Transverse colon (tissue), 4 donors: ENCODE results near the gene LAMA2.
A peak's percentile ranks its signal among the peaks of the same experiment; 100 is the strongest.

Experiments
- POLR2AphosphoS5 ChIP-seq, 3 donors: sonication (generic); formaldehyde crosslinking; IDR thresholded peaks; one replicate each; pipeline ENCODE4 v1.6.1; 2016; ENCODE audit warnings: antibody characterized with exemption in 3 of 3
- TF ChIP-seq, protein P1 (sequence below), 5 experiments: fragments of 200-600 bp in 3 of 5; fragments of 450-650 bp in 2 of 5; sonication (generic) in 3 of 5; IDR thresholded peaks; 1 replicate in 2 of 5; 2 replicates in 3 of 5; pipeline ENCODE4 v1.5.1; 2016 to 2017; ENCODE audit warnings: antibody characterized with exemption in 5 of 5, inconsistent platforms in 3 of 5, mild to moderate bottlenecking in 2 of 5, moderate library complexity in 1 of 5

DNA sequence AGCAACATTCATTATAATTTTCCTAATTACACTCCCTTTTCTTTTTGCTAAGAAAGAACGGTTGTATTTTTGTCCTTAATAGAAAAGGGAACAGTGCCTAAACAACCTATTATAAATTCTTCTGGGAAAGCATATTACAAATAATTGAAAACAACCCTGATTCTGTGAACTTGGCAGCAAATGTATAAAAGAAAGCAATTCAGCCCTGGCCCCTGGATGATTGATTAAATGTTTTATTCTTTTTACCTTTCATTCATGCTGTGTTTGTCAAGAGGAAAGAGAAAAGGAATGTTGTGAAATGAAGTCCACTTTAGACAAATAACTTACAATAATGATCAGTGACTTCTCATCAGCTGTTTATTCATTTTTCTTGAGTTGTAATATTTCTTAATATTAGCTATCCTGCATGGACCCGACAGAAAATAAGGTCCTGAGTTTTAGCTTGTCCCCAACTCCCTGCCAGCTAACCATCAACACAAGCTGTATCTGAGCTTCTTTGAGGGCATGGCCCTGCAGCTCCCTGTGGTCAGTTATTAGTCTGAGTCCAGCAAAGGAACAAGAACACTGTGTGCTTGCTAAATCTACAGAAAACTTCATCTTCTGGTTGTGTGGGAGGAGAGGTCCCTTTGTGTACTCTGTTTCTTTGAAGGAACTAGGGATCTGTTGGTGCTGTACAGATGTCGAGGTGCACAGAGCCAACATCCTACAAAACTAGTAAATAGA is 248.2 kb downstream of the LAMA2 start:
- TF ChIP-seq POLR2AphosphoS5 (IDR thresholded peaks at IDR 0.05) = peak in 1 of 3 donors; percentile 19
- TF ChIP-seq, protein P1, sequence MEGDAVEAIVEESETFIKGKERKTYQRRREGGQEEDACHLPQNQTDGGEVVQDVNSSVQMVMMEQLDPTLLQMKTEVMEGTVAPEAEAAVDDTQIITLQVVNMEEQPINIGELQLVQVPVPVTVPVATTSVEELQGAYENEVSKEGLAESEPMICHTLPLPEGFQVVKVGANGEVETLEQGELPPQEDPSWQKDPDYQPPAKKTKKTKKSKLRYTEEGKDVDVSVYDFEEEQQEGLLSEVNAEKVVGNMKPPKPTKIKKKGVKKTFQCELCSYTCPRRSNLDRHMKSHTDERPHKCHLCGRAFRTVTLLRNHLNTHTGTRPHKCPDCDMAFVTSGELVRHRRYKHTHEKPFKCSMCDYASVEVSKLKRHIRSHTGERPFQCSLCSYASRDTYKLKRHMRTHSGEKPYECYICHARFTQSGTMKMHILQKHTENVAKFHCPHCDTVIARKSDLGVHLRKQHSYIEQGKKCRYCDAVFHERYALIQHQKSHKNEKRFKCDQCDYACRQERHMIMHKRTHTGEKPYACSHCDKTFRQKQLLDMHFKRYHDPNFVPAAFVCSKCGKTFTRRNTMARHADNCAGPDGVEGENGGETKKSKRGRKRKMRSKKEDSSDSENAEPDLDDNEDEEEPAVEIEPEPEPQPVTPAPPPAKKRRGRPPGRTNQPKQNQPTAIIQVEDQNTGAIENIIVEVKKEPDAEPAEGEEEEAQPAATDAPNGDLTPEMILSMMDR (IDR thresholded peaks at IDR 0.05) = no peak
